HG02588 (cell line): Measurements from ENCODE around the gene LCN10.
"Not testable (repeated sequence)": the region's sequence is repeated elsewhere in the genome, so short reads cannot be mapped to it uniquely, and the experiment has no call there.

Source experiments
- ATAC-seq: cut with Tn5 transposase; IDR thresholded peaks from one replicate; pipeline ENCODE4 v1.9.1; 2021; ENCODE audit warnings: mild to moderate bottlenecking, moderate library complexity; ENCODE audit not compliant: unreplicated experiment

Gene LCN10

DNA sequence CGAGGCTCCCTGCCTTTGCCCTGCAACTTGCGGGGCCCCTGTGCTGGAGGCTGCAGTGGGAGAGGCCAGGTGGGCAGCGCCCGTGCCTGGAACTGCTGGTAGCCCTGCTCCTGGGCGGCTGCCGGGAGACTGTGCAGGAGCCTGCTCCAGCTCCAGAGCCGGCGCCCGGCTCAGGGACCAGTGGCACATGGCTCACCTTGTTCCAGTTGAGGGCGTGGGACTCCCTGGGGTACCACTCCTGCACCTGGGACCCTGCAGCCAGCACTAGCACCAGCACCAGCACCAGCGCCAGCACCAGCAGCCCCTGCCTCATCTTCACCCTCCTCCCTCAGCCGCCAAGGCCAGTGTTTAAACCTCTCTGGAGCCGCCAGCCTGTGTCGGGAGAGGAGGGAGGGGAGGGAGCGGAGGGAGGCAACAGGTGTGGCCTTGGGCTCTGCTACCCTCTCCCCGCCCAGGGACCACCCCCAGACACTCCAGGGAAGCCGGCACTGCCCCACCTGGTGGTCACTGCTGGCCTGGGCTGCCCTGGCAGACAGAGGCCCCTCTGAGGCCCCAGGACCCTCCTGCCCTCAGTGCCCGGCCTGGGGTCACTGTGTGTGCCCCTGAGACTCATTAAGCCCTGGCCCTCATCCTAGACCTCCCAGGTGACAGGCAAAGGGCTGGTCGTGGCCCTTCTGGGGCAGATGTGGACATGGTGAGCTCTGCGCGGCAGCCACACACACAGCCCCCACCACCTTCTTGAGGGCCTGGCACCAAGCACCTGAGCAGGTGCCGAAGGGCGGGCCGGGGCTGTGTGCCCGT lies at the start of gene LCN10:
TSS of gene LCN10 (minus strand) at position 350 of the 801 bp plus-strand sequence. CDS start at position 313, 37 bp downstream.
- ATAC-seq, result no peak

DNA sequence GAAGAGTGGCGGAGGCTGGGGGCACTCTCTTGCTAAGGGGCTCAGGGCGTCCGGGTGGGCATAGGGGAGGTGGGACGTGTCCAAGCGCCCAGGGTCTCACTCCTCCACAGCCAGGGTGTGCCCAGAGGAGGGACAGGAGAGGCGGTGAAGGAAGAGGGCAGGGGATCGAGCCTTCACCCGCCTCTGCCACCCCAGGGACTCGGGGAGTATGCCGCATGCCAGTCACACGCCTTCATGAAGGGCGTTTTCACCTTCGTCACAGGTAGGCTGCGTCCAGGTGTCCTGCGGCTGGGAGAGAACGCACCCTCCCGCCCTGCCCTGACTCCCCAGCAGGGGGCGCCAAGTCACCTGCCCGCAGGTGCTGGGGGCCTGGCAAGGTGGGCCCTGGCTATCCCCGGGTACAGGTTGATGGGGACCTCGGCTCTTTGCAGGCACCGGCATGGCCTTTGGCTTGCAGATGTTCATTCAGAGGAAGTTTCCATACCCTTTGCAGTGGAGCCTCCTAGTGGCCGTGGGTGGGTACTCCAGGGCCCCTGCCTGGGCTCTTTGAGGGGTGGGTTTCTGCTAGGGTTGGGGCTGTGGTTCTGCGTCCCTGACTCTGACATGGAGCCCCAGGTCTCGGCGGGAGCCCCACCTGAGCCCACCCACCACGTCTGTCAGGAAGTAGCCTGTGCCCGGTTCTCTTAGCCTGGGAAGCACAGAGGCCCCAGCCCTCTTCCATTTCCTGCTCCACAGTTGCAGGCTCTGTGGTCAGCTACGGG lies 49.0 kb upstream of the LCN10 start:
- ATAC-seq, result no peak

DNA sequence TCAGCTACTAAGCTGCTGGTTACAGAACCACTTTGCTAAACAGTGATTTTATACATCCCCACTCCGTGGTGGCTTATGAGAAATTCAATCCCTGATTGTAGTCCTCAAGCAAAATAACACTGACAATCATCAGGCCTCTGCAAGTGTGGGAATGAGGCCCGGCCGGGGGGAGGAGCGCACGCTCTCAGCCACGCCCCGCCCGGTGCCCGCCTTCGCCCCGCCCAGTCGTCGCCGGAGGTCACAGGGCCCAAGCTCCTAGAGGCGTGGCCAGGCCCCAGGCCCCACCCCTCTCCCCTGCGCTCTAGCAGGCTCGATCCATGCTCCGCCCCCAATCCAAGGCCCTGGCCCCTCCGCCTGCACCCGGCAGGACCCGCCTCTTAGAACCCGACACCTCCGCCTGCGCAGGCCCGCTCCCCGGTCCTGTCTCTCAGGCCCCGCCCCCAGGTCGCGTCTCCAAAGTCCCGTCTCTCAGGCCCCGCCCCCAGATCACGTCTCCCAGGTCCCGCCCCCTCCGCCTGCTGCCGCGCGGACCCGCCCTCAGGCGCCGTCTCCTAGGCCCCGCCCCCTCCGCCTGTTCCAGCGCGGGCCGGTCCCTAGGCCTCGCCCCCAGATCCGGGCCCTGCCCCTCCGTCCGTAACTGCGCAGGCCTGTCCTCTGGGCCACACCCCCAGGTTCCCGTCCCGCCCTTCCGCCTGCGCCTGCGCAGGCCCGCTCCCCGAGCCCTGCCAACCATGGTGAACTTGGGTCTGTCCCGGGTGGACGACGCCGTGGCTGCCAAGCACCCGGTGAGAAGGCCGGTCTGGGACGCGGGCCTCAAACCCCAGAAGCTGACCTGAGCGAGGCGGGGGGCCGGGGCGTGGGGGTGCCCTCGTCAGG lies 48.1 kb upstream of the LCN10 start, which contains the start of gene TMEM141:
TSS of gene TMEM141 (plus strand) at position 705 of the 876 bp plus-strand sequence. CDS start at position 732, 27 bp downstream.
- peak; percentile 79 for ATAC-seq

DNA sequence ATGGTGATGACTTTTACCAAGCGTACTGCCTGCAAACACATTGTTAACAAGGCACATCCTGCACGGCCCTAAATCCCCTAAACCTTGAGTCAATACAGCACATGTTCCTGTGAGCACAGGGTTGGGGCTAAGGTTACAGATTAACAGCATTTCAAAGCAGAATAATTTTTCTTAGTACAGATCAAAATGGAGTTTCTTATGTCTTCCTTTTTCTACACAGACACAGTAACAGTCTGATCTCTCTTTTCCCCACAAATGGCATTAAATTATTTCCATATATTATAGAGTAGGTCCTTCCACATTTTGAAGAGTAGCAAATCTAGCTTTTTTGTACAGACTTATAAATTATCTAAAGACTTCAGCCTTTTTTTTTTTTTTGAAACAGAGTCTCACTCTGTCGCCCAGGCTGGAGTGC lies 46.8 kb upstream of the LCN10 start:
- no peak for ATAC-seq

DNA sequence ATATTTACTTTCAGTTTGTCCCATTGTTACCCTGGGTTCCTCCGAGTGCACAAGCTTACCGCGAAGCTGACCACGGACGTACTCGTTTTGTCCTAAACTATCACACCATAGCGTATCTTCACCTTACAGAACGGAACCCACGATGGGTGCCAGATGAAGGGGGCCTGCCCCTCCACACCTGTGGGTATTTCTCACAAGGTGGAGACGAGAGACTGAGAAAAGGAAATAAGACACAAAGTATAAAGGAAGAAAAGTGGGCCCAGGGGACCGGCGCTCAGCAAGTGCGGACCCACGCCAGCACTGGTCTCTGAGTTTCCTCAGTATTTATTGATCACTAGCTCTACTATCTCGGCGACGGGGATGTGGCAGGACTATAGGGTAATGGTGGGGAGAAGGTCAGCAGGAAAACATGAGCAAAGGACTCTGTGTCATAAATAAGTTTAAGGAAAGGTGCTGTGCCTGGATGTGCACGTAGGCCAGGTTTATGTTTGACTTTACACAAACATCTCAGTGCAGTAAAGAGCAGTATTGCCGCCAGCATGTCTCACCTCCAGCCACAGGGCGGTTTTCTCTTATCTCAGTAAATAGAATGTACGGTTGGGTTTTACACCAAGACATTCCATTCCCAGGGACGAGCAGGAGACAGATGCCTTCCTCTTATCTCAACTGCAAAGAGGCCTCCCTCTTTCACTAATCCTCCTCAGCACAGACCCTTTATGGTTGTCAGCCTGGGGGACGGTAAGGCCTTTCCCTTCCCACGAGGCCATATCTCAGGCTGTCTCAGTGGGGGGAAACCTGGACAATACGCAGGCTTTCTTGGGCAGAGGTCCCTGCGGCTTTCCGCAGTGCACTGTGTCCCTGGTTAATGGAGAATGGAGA lies 46.1 kb upstream of the LCN10 start:
- ATAC-seq, result not testable (repeated sequence)

DNA sequence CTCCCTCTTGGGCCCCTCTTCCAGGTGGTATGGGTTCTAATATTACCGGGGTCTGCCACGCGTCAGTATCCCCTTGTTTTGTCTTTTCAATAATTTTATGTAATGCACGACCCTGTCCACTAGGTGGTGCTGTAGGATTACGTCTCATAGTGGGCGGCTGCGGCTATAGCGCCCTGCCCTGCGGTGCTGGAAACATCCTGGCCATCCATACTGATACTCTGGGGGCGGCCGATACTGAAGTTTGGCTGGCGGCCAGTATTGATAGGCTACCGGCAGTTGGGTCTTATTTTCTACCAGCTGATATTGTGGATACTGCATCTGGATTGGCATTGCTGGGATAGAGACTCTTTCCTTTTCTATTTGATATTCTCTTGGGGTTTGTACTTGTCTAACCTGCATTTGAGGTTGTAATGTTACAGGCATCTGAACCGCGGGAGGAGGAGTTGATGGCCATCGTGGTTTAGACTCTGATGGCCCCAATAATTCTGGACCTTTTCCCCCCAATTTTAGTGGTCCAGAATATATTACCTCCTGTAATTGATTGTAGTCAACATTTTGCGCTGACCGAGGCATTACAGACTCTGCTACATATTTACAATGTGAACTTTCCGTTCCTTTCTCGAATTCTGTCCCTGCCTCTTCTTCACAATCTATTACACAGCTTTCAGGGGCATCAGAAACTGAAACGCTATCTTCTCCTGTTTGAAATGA lies 45.1 kb upstream of the LCN10 start:
- ATAC-seq, result no peak

DNA sequence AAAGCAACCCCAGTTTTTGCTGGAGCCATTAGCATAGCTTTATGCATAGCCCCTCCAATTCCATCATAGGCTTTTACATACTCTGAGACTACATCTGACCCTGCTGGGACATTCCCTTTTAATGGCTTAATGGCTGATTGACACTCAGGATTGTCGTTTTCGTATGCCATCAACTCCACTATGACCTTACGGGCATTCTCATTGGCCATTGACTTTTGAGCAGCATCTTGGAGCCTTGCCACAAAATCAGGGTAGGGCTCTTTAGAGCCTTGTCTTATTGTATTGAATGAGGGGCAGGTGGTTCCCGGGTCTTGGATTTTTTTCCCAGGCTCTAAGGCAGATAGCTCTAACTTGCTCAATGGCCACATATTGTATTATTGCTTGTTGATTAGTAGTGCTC lies 44.2 kb upstream of the LCN10 start:
- ATAC-seq, result not testable (repeated sequence)

DNA sequence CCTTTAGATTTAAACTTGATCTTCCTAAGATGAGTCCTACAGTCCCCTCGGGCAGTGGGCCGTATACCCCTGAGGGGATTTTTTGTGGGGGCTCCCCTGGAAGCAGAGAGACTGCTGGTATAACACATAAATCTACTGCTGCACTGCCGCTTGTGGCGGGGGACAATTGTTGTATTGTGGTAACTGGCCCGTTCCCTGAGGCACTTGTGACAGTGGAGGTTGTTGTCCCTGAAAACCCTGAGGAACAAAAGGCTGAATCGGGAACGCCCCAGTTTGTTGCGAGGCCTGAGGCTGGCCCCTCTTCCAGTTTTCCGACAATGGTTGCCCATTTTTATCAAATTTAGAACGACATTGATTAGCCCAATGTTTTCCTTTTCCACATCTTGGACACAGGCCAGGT lies 43.7 kb upstream of the LCN10 start:
- no peak for ATAC-seq

DNA sequence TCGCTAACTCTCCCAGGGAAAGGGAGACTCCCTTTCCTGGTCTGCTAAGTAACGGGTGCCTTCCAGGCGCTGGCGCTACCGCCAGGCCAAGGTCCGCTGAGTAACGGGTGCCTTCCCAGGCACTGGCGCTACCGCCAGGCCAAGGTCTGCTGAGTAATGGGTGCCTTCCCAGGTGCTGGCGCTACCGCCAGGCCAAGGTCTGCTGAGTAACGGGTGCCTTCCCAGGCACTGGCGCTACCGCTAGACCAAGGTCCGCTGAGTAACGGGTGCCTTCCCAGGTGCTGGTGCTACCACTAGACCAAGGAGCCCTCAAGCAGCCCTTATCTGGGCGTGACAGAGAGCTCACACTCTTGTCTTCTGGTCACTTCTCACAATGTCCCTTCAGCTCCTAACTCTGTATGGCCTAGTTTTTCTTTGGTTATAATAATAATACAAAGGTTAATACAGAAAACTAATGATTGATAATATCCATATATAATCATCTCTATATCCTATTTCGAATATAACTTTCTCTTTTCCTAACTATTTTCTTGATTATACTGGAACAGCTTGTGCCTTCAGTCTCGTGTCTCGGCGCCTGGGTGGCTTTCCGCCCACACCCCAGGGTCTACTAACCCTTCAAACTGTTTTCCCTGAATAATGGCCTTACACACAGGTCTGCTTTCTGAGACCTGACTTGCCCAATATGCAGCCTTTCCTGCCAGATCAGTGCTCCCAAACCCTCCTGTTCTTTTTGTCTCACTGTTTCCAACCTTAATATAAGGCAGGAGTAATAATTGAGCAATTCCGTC lies 43.0 kb upstream of the LCN10 start:
- not testable (repeated sequence) for ATAC-seq

DNA sequence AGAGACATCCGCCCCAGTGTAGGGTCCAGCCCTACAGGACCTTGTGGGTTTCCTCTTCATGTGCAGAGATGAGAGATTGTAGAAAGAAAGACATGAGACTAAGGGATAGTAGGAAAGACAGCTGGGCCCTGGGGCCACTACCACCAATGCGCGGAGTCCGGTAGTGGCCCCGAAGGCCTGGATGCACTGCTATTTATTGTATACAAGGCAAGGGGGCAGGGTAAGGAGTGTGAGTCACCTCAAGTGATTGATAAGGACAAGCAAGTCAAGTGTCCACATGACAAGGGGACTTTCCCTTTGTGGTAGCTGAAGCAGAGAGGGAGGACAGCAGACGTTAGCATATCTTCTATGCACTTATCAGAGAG lies 42.2 kb upstream of the LCN10 start:
- ATAC-seq, result no peak

DNA sequence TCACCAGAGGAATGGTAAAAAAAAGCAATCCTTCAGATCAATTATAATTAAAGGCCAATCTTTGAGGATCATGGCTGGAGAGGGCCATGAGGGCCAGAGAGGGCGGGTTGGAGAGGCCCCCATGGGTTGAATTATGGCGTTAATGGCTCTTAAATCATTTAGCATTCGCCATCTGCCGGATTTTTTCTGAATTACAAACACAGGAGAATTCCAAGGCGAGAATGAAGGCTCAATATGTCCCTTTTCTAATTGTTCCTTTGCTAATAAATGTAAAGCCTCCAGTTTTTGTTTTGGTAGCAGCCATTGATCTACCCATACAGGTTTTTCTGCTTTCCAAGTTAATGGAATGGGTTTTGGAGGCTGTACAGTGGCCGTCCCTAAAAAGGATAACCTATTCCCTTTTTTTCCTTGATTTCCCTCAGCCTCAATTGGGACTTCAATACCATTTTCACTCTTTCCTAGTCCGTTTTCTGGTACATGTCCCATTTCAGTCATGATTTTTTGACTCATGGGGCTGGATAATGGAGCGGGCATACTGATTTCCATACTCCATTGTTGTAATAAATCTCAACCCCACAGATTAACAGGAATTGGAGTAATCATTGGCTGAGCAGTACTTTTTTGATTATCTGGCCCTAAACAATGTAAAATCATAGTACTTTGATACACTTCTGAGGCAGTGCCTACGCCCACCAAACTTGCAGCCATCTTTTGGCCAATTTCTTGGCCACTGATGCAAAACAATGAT lies 41.7 kb upstream of the LCN10 start:
- ATAC-seq, result no peak

DNA sequence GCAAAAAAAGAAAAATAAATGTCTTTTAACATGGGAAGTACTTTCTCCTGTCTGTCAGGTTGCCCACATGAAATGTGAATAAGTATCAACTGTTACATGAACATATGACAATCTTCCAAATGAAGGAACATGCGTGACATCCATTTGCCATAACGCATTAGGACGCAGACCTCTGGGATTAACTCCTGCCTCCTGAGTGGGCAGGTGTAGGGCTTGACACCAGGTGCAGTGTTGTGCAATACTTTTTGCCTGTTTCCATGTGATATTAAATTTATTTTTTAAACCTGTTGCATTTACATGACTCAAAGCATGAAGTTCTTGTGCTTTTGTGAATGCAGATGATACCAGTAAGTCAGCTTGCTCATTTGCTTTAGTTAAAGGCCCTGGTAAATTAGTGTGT lies 39.7 kb upstream of the LCN10 start:
- ATAC-seq, result no peak

DNA sequence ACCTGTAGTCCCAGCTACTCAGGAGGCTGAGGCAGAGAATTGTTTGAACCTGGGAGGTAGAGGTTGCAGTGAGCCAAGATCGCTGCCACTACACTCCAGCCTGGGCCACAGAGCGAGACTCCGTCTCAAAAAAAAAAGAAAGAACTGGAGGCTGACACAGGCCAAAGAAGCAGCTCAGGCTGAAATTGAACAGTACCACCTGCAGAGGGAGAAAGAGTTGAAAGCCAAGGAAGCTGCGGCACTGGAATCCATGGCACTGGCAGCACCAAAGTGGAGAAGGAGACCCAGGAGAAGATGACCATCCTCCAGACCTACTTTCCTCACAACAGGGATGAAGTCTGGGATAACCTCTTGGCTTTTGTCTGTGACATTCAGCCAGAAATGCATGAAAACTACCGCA lies 37.1 kb upstream of the LCN10 start:
- no peak for ATAC-seq

DNA sequence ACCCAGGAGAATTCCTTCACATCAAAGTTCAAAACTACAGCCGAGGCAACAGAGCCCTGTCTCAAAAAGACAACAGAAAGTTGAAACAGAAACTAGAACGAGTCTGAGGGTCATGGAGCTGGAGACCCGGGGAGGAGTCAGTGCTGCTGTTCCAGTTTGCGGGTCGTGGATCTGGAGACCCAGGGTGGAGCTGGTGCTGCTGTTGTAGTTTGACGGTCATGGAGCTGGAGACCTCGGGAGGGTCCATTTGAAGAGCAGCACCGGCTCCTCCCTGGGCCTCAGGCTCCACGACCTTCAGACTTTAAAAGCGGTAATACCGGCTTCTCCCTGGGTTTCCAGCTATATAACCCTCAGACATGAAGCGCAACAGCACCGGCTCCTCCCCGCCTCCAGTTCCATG lies 34.6 kb upstream of the LCN10 start:
- no peak for ATAC-seq

DNA sequence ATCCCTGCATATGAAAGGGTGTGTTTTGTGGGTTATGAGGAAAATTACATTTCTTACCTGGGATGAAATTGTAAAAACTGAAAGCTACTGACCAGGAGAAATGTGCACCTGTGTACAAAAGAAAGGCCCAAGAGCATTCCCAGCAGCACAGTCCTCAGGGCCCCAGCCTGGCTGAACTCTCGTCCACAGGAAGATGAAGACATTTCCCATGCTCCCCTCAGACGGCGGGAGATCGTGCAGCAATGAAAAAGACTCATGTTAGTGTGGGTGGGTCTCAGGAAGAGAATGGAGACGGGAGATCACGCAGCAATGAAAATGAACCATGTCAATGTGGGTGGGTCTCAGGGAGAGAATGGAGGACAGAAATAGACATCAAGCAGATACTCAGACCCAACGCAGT lies 34.2 kb upstream of the LCN10 start:
- ATAC-seq, result no peak

DNA sequence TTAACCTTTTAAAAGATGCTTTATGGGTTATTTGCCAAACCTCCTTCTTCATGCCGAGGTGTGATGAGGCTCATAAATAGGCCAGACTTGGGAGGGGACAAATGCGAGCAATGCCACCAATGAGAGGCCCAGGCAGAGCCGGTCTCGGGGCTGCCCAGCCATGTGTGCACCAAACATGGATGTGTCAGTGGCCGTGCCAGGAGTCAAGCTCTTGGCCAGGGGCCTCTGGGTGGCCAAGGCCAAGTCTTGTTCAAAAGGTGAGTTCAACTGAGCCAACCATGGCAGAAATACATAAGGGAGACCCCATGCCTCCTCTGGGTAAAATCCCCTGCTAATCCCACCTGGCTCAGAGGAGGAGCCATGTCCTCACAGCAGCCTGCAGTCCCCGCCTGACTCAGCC lies 32.5 kb upstream of the LCN10 start:
- no peak for ATAC-seq

DNA sequence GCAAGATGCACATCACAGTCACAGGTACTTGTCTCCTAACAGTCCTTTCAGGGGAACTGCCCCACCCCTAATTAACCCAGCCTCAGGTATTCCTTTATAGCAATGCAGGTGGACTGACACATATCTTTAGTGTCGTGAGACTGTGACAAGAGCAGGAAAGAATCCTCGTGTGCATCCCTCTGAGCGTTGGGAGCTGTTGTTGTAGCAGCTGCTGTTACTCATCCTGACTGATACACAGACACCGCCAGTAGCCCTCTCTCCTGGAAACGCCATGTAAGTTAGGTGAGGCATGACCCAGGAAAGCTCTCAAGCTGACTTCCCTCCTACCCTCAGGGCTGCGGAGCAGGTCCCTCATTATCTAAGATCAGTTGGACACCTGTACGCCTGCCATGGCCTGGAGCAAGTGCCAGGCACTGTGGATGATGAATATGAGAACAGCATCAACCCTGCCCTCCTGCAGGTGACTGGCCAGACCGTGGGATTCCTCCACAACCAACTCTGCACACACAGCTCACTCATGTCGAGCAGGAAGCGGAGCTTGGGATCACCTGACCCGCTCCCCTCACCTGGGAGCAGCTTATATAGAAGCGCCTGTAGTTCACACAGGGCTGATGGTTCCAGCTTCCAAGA lies 31.8 kb upstream of the LCN10 start:
- ATAC-seq, result no peak
